Stimulated activated CD4-positive, alpha-beta T cell treated with anti-CD3 and anti-CD28 coated beads, Interleukin-12 subunit alpha, Interleukin-12 subunit beta, amount 100 ng/mL, for 24 hours (primary cell): Measurements from ENCODE around the gene CYP2W1.
"Not testable (repeated sequence)": the region's sequence is repeated elsewhere in the genome, so short reads cannot be mapped to it uniquely, and the experiment has no call there.

ENCODE experiments used
- DNase-seq, 2 experiments: peaks; one replicate each; pipeline ENCODE4 v3.0.0-alpha.2; 2020; ENCODE audit warnings: low read depth in 2 of 2

CYP2W1 gene

GRCh38 chr7:952548-953441 lies 30.2 kb upstream of the CYP2W1 start:
- no peak for DNase-seq

GRCh38 chr7:953547-954327 lies 29.2 kb upstream of the CYP2W1 start:
- no peak for DNase-seq

GRCh38 chr7:954330-955238 lies 28.4 kb upstream of the CYP2W1 start, which contains the start of gene ADAP1:
ADAP1 (minus strand) TSS chr7:954680; CDS start chr7:954477, 203 bp downstream.
- peak in 1 of 2 experiments; percentile 41 for DNase-seq

GRCh38 chr7:956031-956430 lies 26.9 kb upstream of the CYP2W1 start:
- no peak for DNase-seq

GRCh38 chr7:957418-958220 lies 25.4 kb upstream of the CYP2W1 start:
- DNase-seq: no peak

GRCh38 chr7:958221-959200 lies 24.5 kb upstream of the CYP2W1 start:
- DNase-seq: no peak

- no peak for DNase-seq
Measured at GRCh38 chr7:959271-959670, 23.7 kb upstream of the CYP2W1 start.

GRCh38 chr7:959740-960139 lies 23.2 kb upstream of the CYP2W1 start:
- not testable (repeated sequence) for DNase-seq

- no peak for DNase-seq
Measured at GRCh38 chr7:960269-960871, 22.6 kb upstream of the CYP2W1 start.

GRCh38 chr7:960972-961371 lies 22.0 kb upstream of the CYP2W1 start:
- not testable (repeated sequence) for DNase-seq

GRCh38 chr7:961546-962400 lies 21.2 kb upstream of the CYP2W1 start:
- no peak for DNase-seq

- no peak for DNase-seq
Measured at GRCh38 chr7:962401-963081, 20.4 kb upstream of the CYP2W1 start.

- no peak for DNase-seq
Measured at GRCh38 chr7:963236-964078, 19.5 kb upstream of the CYP2W1 start.

GRCh38 chr7:964401-965231 lies 18.4 kb upstream of the CYP2W1 start:
- DNase-seq: no peak

GRCh38 chr7:966291-967069 lies 16.5 kb upstream of the CYP2W1 start:
- no peak for DNase-seq
